ENCODE measurements around the gene TERB1.

Gene TERB1

GRCh38 chr16:66705790-66706505 is 95.4 kb downstream of the TERB1 start:
- DNase-seq (ENCODE audit: low spot score) = no peak
